Kidney epithelial cell (primary cell): Measurements from ENCODE around the gene KIRREL3. TPM values are rescaled to one million over a fixed set of nuclear protein-coding genes. Genes with fewer than 3 reads are reported as not detected.

Source experiments
- DNase-seq: peaks from one replicate; pipeline ENCODE4 v3.0.0-alpha.2; 2010; ENCODE audit warnings: low read depth
- H3K27me3 ChIP-seq: 2 replicates; pipeline ENCODE4 v1.6.0; 2011; ENCODE audit warnings: low read length; ENCODE audit not compliant: control insufficient read depth, insufficient read depth
- H3K36me3 ChIP-seq: 2 replicates; pipeline ENCODE4 v1.5.1; 2011; ENCODE audit warnings: low read length; ENCODE audit not compliant: control insufficient read depth, insufficient read depth
- H3K4me3 ChIP-seq: 2 replicates; pipeline ENCODE4 v1.5.1; 2011; ENCODE audit warnings: low read depth, mild to moderate bottlenecking, control low read depth, low read length
- CTCF ChIP-seq: IDR thresholded peaks from 2 replicates; pipeline ENCODE4 v1.5.1; 2011; ENCODE audit warnings: mild to moderate bottlenecking, moderate library complexity, low read length, control low read depth, inconsistent platforms; ENCODE audit not compliant: insufficient read depth, poor library complexity, severe bottlenecking
- total RNA-seq: library from RNA; depleted of rRNA; stranded (reverse); fragments of >200 nt; gene quantifications from 2 replicates; pipeline ENCODE4 v1.2.3, GENCODE V29; 2015

Gene KIRREL3
- total RNA-seq, 1 donor from 2014 or later: 1.3 TPM

GRCh38 chr11:126695293-126695692 is 305.3 kb downstream of the KIRREL3 start:
- no peaks in the 10 kb centered on the region for H3K36me3 ChIP-seq
- no peak for TF ChIP-seq CTCF
- no peaks in the 10 kb centered on the region for H3K27me3 ChIP-seq
- no peak overlapping the region for H3K4me3 ChIP-seq
- DNase-seq: no peak

- TF ChIP-seq CTCF: no peak
- no peak overlapping the region for H3K4me3 ChIP-seq
Measured at GRCh38 chr11:126694065-126694625, 306.4 kb downstream of the KIRREL3 start.

GRCh38 chr11:126687477-126687876 is 313.1 kb downstream of the KIRREL3 start:
- no peaks in the 10 kb centered on the region for H3K36me3 ChIP-seq
- H3K4me3 ChIP-seq: no peak overlapping the region
- no peak for TF ChIP-seq CTCF
- no peaks in the 10 kb centered on the region for H3K27me3 ChIP-seq
- DNase-seq: no peak

More at GRCh38 chr11:126694065-126694625, 306.4 kb downstream of the KIRREL3 start:
- H3K27me3 ChIP-seq: no peaks in the 10 kb centered on the region
- no peak for DNase-seq
- H3K36me3 ChIP-seq: no peaks in the 10 kb centered on the region

- no peak overlapping the region for H3K4me3 ChIP-seq
- no peak for DNase-seq
- H3K27me3 ChIP-seq: no peaks in the 10 kb centered on the region
- TF ChIP-seq CTCF: no peak
- H3K36me3 ChIP-seq: no peaks in the 10 kb centered on the region
Measured at GRCh38 chr11:126686938-126687337, 313.6 kb downstream of the KIRREL3 start.

GRCh38 chr11:126683766-126684728 is 316.5 kb downstream of the KIRREL3 start:
- DNase-seq: no peak
- Histone ChIP-seq H3K4me3 (no peak overlapping the region), H3K27me3 (no peaks in the 10 kb centered on the region), H3K36me3 (no peaks in the 10 kb centered on the region)
- no peak for TF ChIP-seq CTCF
